OCI-LY7 (cell line): ENCODE results near the gene PLXDC2.

Experiments
- EZH2phosphoT487 ChIP-seq: fragments of 200-600 bp; sonication (generic); IDR thresholded peaks from 2 replicates; pipeline ENCODE4 v1.6.1; 2018; ENCODE audit warnings: low read depth, borderline replicate concordance, mild to moderate bottlenecking, mixed run types, antibody characterized with exemption, low read length, moderate library complexity, mixed read lengths
- TF ChIP-seq, protein P1 (sequence below): fragments of 200-600 bp; sonication (generic); conservative IDR thresholded peaks from 2 replicates; pipeline ENCODE4 v1.5.1; 2014; ENCODE audit warnings: mild to moderate bottlenecking, antibody characterized with exemption, low read length, moderate library complexity, mixed read lengths

GRCh38 chr10:20089879-20090278, 273.6 kb downstream of the PLXDC2 start:
- TF ChIP-seq, protein P1, sequence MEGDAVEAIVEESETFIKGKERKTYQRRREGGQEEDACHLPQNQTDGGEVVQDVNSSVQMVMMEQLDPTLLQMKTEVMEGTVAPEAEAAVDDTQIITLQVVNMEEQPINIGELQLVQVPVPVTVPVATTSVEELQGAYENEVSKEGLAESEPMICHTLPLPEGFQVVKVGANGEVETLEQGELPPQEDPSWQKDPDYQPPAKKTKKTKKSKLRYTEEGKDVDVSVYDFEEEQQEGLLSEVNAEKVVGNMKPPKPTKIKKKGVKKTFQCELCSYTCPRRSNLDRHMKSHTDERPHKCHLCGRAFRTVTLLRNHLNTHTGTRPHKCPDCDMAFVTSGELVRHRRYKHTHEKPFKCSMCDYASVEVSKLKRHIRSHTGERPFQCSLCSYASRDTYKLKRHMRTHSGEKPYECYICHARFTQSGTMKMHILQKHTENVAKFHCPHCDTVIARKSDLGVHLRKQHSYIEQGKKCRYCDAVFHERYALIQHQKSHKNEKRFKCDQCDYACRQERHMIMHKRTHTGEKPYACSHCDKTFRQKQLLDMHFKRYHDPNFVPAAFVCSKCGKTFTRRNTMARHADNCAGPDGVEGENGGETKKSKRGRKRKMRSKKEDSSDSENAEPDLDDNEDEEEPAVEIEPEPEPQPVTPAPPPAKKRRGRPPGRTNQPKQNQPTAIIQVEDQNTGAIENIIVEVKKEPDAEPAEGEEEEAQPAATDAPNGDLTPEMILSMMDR = no peak
- TF ChIP-seq EZH2phosphoT487 = no peak
